Smooth muscle cell (in vitro differentiated cells): ENCODE measurements around the gene CNTN4. TPM values are rescaled to one million over a fixed set of nuclear protein-coding genes. Genes with fewer than 3 reads are reported as not detected.

ENCODE experiments used
- DNase-seq: peaks from one replicate; lab custom pipeline; 2025; ENCODE audit not compliant: unreplicated experiment; lab: John Stamatoyannopoulos, UW
- H2AFZ ChIP-seq: fragments of 200-600 bp; sonication (generic); 2 replicates; pipeline ENCODE4 v1.6.0; 2016; ENCODE audit warnings: antibody characterized with exemption, low read depth, mild to moderate bottlenecking
- H3F3A ChIP-seq: fragments of 200-600 bp; sonication (generic); 2 replicates; pipeline ENCODE4 v1.6.0; 2017; ENCODE audit warnings: antibody characterized with exemption, low read depth
- H3K27ac ChIP-seq: fragments of 200-600 bp; sonication (generic); 2 replicates; pipeline ENCODE4 v1.5.1; 2016; ENCODE audit warnings: low read depth, mild to moderate bottlenecking
- H3K27me3 ChIP-seq: fragments of 200-600 bp; sonication (generic); 2 replicates; pipeline ENCODE4 v1.6.1; 2016; ENCODE audit warnings: low read depth, mild to moderate bottlenecking
- H3K36me3 ChIP-seq: fragments of 200-600 bp; sonication (generic); 2 replicates; pipeline ENCODE4 v1.5.1; 2016; ENCODE audit warnings: low read depth
- H3K4me1 ChIP-seq: fragments of 200-600 bp; sonication (generic); 2 replicates; pipeline ENCODE4 v1.5.1; 2016; ENCODE audit warnings: low read depth
- H3K4me2 ChIP-seq: fragments of 200-600 bp; sonication (generic); 2 replicates; pipeline ENCODE4 v1.6.0; 2016; ENCODE audit warnings: mild to moderate bottlenecking
- H3K4me3 ChIP-seq: fragments of 200-600 bp; sonication (generic); 2 replicates; pipeline ENCODE4 v1.5.1; 2016; ENCODE audit warnings: mild to moderate bottlenecking
- H3K79me2 ChIP-seq: fragments of 200-600 bp; sonication (generic); 2 replicates; pipeline ENCODE4 v1.6.0; 2016; ENCODE audit warnings: low read depth, mild to moderate bottlenecking
- H3K9ac ChIP-seq: fragments of 200-600 bp; sonication (generic); 2 replicates; pipeline ENCODE4 v1.6.0; 2016; ENCODE audit warnings: low read depth
- H3K9me3 ChIP-seq: fragments of 200-600 bp; sonication (generic); replicated peaks from 2 replicates; pipeline ENCODE4 v1.5.1; 2016; ENCODE audit warnings: low read depth
- H4K20me1 ChIP-seq: fragments of 200-600 bp; sonication (generic); 2 replicates; pipeline ENCODE4 v1.6.0; 2016; ENCODE audit warnings: low read depth
- CTCF ChIP-seq: fragments of 200-600 bp; sonication (generic); IDR thresholded peaks from 2 replicates; pipeline ENCODE4 v1.5.1; 2017; ENCODE audit warnings: borderline replicate concordance, mild to moderate bottlenecking, antibody characterized with exemption; ENCODE audit not compliant: insufficient read depth, poor library complexity, severe bottlenecking
- whole genome bisulfite sequencing: methylation state at CpG from one replicate; pipeline ENCODE4 v1.1.7; 2016; ENCODE audit warnings: low lambda C conversion rate; 5-methylcytosine and 5-hydroxymethylcytosine counted together
- polyA plus RNA-seq: library from polyadenylated mRNA; unstranded; fragments of >200 nt; fragmentation: Nextera tagmentation; extraction: Ambion mirVana; gene quantifications from 2 replicates; pipeline ENCODE4 v1.2.1, GENCODE V29; 2016
- total RNA-seq: library from RNA; depleted of rRNA; stranded (reverse); fragments of >200 nt; gene quantifications from 2 replicates; pipeline ENCODE4 v1.2.3, GENCODE V29; 2014

The CNTN4 gene
- total and polyA plus RNA-seq, 2 experiments from 2014 or later = 12.1 to 15.8 TPM

- Histone ChIP-seq H3K79me2 (no peaks in the 10 kb centered on the region), H3K4me1 (no peaks in the 10 kb centered on the region), H2AFZ (no peak overlapping the region), H3K9me3 (no peaks in the 10 kb centered on the region), H4K20me1 (no peaks in the 10 kb centered on the region), H3K27ac (peak overlapping the region; percentile 6), H3K36me3 (no peaks in the 10 kb centered on the region), H3K4me2 (no peak overlapping the region), H3K4me3 (no peak overlapping the region), H3F3A (no peaks in the 10 kb centered on the region), H3K9ac (no peak overlapping the region), H3K27me3 (no peaks in the 10 kb centered on the region)
- WGBS = 95% methylated on average over 6 of the region's 6 CpGs
- DNase-seq = no peak
- TF ChIP-seq CTCF = no peak
These were observed 490.8 kb downstream of the CNTN4 start for GRCh38 chr3:2589336-2589969.

DNA sequence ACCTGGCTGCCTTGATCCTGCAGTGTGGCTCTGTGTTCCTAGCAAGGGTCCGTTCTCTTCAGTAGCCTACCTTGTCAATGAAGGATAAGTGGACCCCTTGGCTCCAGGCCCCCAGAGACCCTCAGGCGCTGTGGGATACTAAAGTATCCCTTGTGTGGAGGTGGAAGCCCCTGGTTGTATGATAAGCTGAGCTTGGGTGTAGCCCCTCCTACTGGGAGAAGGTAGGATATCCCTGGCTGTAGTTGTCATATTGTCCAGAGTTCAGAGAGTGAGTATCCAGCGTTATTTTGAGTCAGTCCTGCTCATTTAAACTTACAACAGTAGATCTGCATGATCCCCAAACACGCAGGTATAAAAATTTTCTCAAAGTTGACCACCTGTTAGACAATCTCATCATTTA lies 496.8 kb downstream of the CNTN4 start:
- no peaks in the 10 kb centered on the region for H3K9me3 ChIP-seq
- H3F3A ChIP-seq = no peaks in the 10 kb centered on the region
- DNase-seq = no peak
- no peak overlapping the region for H3K27ac ChIP-seq
- H3K9ac ChIP-seq = no peak overlapping the region
- peaks cover 4% of the 10 kb centered on the region for H3K27me3 ChIP-seq
- H3K4me2 ChIP-seq = no peak overlapping the region
- no peaks in the 10 kb centered on the region for H3K36me3 ChIP-seq
- no peaks in the 10 kb centered on the region for H3K79me2 ChIP-seq
- H3K4me3 ChIP-seq = no peak overlapping the region
- H4K20me1 ChIP-seq = no peaks in the 10 kb centered on the region
- H3K4me1 ChIP-seq = no peaks in the 10 kb centered on the region
- no peak for TF ChIP-seq CTCF
- WGBS = 78% methylated on average over 4 of the region's 4 CpGs
- H2AFZ ChIP-seq = no peak overlapping the region

- no peaks in the 10 kb centered on the region for H3F3A ChIP-seq
- WGBS = 72% methylated on average over 3 of the region's 3 CpGs
- no peak overlapping the region for H3K4me3 ChIP-seq
- no peak overlapping the region for H3K9ac ChIP-seq
- peaks cover 4% of the 10 kb centered on the region for H3K27me3 ChIP-seq
- H3K9me3 ChIP-seq = no peaks in the 10 kb centered on the region
- no peaks in the 10 kb centered on the region for H3K4me1 ChIP-seq
- H3K27ac ChIP-seq = no peak overlapping the region
- no peak overlapping the region for H2AFZ ChIP-seq
- H3K79me2 ChIP-seq = no peaks in the 10 kb centered on the region
- no peaks in the 10 kb centered on the region for H3K36me3 ChIP-seq
- no peak for TF ChIP-seq CTCF
- no peak overlapping the region for H3K4me2 ChIP-seq
- no peaks in the 10 kb centered on the region for H4K20me1 ChIP-seq
- DNase-seq = no peak
These were observed 498.9 kb downstream of the CNTN4 start for GRCh38 chr3:2597615-2598014.

DNA sequence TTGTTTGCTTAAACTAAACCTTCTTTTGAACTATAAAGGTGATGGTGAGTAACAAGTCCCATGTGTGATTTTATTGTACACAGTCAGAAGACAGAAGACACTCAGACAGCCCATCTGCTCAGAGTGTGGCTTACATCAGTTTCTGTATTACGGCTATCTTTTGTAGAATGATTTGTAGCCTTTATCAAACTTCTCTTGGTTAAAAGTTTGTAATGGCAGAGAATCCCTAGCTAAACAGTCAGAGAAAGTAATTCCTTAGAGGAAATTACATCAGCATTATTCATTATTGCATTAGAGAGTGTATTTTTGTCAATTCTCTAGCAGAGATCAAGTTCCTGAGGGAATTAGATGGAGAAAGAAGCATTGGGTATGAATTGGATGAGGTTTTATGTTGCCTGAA lies 500.8 kb downstream of the CNTN4 start:
- TF ChIP-seq CTCF = no peak
- WGBS = 34% methylated on average over 1 of the region's 1 CpG
- Histone ChIP-seq H3K4me1 (no peaks in the 10 kb centered on the region), H4K20me1 (no peaks in the 10 kb centered on the region), H3K27me3 (peaks cover 4% of the 10 kb centered on the region), H3K4me3 (no peak overlapping the region), H3K9ac (no peak overlapping the region), H3K4me2 (no peak overlapping the region), H2AFZ (no peak overlapping the region), H3K27ac (no peak overlapping the region), H3K36me3 (no peaks in the 10 kb centered on the region), H3K79me2 (no peaks in the 10 kb centered on the region), H3F3A (no peaks in the 10 kb centered on the region), H3K9me3 (no peaks in the 10 kb centered on the region)
- no peak for DNase-seq
